ENCODE measurements around the gene IFNE. TPM values are rescaled to one million over a fixed set of nuclear protein-coding genes. Genes with fewer than 3 reads are reported as not detected.

Gene IFNE
- total and polyA plus RNA-seq, 7 donors = not detected

DNA sequence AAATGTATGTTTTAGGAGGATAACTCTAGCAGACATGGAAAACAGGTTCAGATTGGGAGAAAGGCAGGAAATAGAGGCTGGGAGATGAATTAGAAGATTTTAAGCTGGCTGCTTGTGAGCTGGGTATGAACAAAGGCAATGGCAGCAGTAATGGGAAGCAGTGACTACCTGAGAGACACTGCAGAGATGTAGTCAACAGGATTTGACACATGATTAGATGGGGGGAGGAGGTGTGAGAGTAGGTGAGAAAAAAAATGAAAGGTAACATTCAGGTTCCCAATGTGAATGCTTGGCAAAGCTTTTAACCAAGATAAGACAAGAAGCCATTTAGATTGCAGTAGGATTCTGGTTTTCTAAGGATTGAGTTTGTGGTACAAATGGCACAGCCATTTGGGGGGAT lies 22.8 kb upstream of the IFNE start:
- Histone ChIP-seq H3K27me3 (no peaks in the 10 kb centered on the region), H3K4me3 (no peak overlapping the region), H3K4me1 (peaks cover 0 to 3% (median 0%) of the 10 kb centered on the region in 4 donors), H3K36me3 (no peaks in the 10 kb centered on the region), H3K27ac (no peak overlapping the region), H3K9me3 (no peaks in the 10 kb centered on the region)
- no peak for DNase-seq
- TF ChIP-seq EP300 (IDR thresholded peaks at IDR 0.05) = no peak
- no peak for TF ChIP-seq POLR2AphosphoS5 (IDR thresholded peaks at IDR 0.05)
- TF ChIP-seq, protein P1, sequence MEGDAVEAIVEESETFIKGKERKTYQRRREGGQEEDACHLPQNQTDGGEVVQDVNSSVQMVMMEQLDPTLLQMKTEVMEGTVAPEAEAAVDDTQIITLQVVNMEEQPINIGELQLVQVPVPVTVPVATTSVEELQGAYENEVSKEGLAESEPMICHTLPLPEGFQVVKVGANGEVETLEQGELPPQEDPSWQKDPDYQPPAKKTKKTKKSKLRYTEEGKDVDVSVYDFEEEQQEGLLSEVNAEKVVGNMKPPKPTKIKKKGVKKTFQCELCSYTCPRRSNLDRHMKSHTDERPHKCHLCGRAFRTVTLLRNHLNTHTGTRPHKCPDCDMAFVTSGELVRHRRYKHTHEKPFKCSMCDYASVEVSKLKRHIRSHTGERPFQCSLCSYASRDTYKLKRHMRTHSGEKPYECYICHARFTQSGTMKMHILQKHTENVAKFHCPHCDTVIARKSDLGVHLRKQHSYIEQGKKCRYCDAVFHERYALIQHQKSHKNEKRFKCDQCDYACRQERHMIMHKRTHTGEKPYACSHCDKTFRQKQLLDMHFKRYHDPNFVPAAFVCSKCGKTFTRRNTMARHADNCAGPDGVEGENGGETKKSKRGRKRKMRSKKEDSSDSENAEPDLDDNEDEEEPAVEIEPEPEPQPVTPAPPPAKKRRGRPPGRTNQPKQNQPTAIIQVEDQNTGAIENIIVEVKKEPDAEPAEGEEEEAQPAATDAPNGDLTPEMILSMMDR (IDR thresholded peaks at IDR 0.05) = no peak
- no peak for TF ChIP-seq POLR2A (IDR thresholded peaks at IDR 0.05)
- intact Hi-C loops (cut with DNase I) = no loop called here

DNA sequence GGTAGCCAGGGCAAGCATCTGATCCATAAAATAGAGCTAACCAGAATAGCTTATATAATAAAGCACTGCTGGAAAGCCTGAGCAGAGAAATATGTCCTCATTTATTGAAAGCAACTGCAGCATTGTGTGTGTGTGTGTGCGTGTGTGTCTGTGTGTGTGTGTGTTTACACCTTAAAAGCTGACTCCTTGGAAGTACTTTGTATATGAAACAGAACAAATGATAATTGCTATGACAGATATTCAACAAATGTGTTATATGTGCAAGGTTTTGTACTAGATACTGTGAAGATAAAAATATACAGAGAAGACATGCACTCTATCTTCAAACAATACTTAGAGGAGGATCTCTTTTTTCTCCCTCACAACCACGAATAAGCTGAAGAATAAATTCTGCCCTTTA lies 22.0 kb upstream of the IFNE start:
- intact Hi-C loops (cut with DNase I) = no loop called here
- WGBS, 2 donors = 70 to 75% methylated on average over 2 of the region's 2 CpGs
- no peak overlapping the region for H3K4me3 ChIP-seq

DNA sequence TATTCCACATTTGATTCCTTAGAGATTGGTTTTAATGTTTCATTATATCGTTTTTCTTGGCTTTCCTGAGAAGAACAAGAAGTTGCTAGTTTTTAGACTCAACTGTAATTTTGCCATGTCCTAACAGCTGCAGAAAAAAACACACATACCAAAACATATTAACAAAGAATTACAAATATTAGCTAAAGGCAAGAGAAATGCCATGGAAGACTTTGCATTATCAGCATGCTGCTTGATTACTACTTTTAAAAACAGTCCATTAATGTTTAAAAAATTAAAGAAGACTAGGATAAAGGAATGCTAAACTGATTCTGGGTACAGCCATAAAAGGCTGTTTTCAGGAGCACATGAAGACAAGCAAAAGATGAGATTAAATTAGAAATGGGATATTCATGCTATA lies 20.5 kb upstream of the IFNE start:
- no peaks in the 10 kb centered on the region for H3K36me3 ChIP-seq
- H3K4me3 ChIP-seq = no peak overlapping the region
- DNase-seq = no peak
- H3K27ac ChIP-seq = no peak overlapping the region
- TF ChIP-seq, protein P1 (IDR thresholded peaks at IDR 0.05) = no peak
- TF ChIP-seq POLR2AphosphoS5 (IDR thresholded peaks at IDR 0.05) = no peak
- no peak for TF ChIP-seq POLR2A (IDR thresholded peaks at IDR 0.05)
- TF ChIP-seq EP300 (IDR thresholded peaks at IDR 0.05) = no peak
- H3K27me3 ChIP-seq = no peaks in the 10 kb centered on the region
- no peaks in the 10 kb centered on the region for H3K9me3 ChIP-seq
- intact Hi-C loops (cut with DNase I) = no loop called here
- peaks cover 0 to 3% (median 0%) of the 10 kb centered on the region in 4 donors for H3K4me1 ChIP-seq
- 51 to 81% methylated on average over 1 of the region's 1 CpG for WGBS, 2 donors

More for the DNA sequence above, 22.0 kb upstream of the IFNE start:
- no peak overlapping the region for H3K27ac ChIP-seq
- peaks cover 0 to 3% (median 0%) of the 10 kb centered on the region in 4 donors for H3K4me1 ChIP-seq
- no peak for DNase-seq
- no peaks in the 10 kb centered on the region for H3K36me3 ChIP-seq
- TF ChIP-seq, protein P1 (IDR thresholded peaks at IDR 0.05) = no peak
- no peak for TF ChIP-seq POLR2AphosphoS5 (IDR thresholded peaks at IDR 0.05)
- no peak for TF ChIP-seq EP300 (IDR thresholded peaks at IDR 0.05)
- no peak for TF ChIP-seq POLR2A (IDR thresholded peaks at IDR 0.05)
- no peaks in the 10 kb centered on the region for H3K9me3 ChIP-seq
- no peaks in the 10 kb centered on the region for H3K27me3 ChIP-seq

DNA sequence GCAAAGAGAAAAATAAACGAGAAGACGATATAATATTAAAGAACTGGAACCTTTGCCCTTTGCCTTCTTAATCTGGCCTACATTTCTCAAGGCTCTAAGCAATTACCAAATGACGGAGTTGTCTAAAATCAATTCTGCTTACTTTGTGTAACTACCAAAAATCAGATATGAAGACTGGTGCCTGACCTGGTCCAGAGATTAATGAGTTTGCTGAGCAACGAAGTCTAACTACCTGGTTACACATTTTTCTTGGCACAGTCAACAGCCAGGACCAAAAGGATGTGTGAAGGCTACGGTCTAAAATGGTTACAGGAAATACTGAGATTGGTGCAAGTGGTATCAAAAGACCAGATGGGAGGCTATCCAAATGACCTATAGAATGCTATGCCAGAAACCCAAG lies 17.8 kb upstream of the IFNE start:
- no peaks in the 10 kb centered on the region for H3K9me3 ChIP-seq
- H3K27me3 ChIP-seq = no peaks in the 10 kb centered on the region
- H3K4me3 ChIP-seq = no peak overlapping the region
- no peaks in the 10 kb centered on the region for H3K4me1 ChIP-seq
- no peak overlapping the region for H3K27ac ChIP-seq
- WGBS, 2 donors = 71 to 85% methylated on average over 5 of the region's 5 CpGs
- TF ChIP-seq EP300 (IDR thresholded peaks at IDR 0.05) (no peak), POLR2A (IDR thresholded peaks at IDR 0.05) (no peak), POLR2AphosphoS5 (IDR thresholded peaks at IDR 0.05) (no peak)
- TF ChIP-seq, protein P1 (IDR thresholded peaks at IDR 0.05) = no peak
- no peaks in the 10 kb centered on the region for H3K36me3 ChIP-seq
- intact Hi-C loops (cut with DNase I) = no loop called here
- no peak for DNase-seq

DNA sequence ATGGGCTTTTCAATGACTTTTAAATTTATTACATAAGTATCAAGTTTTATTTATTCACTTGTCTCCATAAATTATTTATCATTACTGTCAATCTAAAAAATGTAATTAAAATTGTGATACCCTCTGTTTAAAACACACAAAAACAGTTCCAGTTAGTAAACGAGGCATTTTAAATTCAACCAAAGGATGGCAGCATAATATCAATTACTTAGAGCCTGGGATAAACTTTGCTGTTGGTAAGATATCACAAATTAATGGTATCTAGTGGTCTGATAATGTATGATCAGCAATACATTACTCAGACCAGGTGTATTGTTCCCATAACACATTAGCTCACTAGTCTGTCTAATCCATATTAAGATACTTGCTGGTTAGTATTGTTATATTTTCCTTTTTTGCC lies 9.6 kb upstream of the IFNE start:
- intact Hi-C loops (cut with DNase I) = no loop called here
- WGBS, 2 donors = 8 to 42% methylated on average over 1 of the region's 1 CpG
- no peak overlapping the region for H3K27ac ChIP-seq
- no peaks in the 10 kb centered on the region for H3K4me1 ChIP-seq
- no peaks in the 10 kb centered on the region for H3K27me3 ChIP-seq
- no peaks in the 10 kb centered on the region for H3K9me3 ChIP-seq
- TF ChIP-seq POLR2A (IDR thresholded peaks at IDR 0.05) (no peak), POLR2AphosphoS5 (IDR thresholded peaks at IDR 0.05) (no peak), EP300 (IDR thresholded peaks at IDR 0.05) (no peak)
- TF ChIP-seq, protein P1 (IDR thresholded peaks at IDR 0.05) = no peak
- no peak for DNase-seq
- H3K36me3 ChIP-seq = no peaks in the 10 kb centered on the region
- no peak overlapping the region for H3K4me3 ChIP-seq

All from sigmoid colon (tissue), 7 donors.